Measurements from ENCODE around the gene LPP.

DNA sequence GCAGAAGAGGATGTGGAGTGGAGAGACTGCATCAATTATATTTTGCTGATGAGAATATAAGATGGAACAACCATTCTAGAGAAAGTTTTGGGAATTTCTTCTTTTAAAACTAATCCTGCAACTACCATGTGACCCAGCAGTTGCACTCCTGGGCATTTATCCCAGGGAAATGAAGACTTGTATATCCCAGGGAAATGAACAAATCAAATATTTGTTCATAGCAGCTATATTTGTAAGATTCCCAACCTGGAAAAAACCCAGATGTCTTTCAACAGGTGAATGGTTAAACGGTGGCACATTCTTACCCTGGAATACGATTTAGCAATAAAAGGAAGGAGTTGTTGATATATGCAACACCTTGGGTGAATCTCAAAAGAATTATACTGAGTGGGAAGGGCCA is 632.5 kb downstream of the LPP start:
- TF ChIP-seq CTCF (IDR thresholded peaks at IDR 0.05) (no peak), EZH2 (IDR thresholded peaks at IDR 0.05; ENCODE audit: borderline replicate concordance, insufficient read depth, low read depth, low read length, poor library complexity, severe bottlenecking) (no peak)
